IMR-90 (cell line): ENCODE results near the gene PRKAR2A. TPM values are rescaled to one million over a fixed set of nuclear protein-coding genes. Genes with fewer than 3 reads are reported as not detected.
A peak's percentile ranks its signal among the peaks of the same experiment; 100 is the strongest.

ENCODE experiments used
- ATAC-seq: fragments of 200-7000 bp; cut with Tn5 transposase; 2 replicates; pipeline ENCODE4 v1.9.1; 2020; ENCODE audit warnings: low read depth, mild to moderate bottlenecking, moderate library complexity
- Bru-seq: library from RNA; stranded (reverse); fragments of 400-500 nt; gene quantifications from one replicate; lab custom pipeline; 2021; lab: Mats Ljungman, UMichigan
- BruChase-seq, 2 experiments: library from RNA; stranded (reverse); fragments of 400-500 nt; gene quantifications; one replicate each; lab custom pipeline; 2021; lab: Mats Ljungman, UMichigan
- BruUV-seq: library from RNA; stranded (reverse); fragments of 400-500 nt; replicated peaks from 2 replicates; lab custom pipeline; 2021; lab: Mats Ljungman, UMichigan
- CTCF ChIA-PET: fragments of 300-600 bp; formaldehyde crosslinking; extraction: SDS; loops from one replicate; lab custom pipeline; 2021; ENCODE audit warnings: antibody characterized with exemption; lab: Yijun Ruan, JAX
- POLR2A ChIA-PET: fragments of 300-600 bp; sonication (Branson Sonifier 250); formaldehyde crosslinking; loops from one replicate; lab custom pipeline; 2022; ENCODE audit warnings: antibody characterized with exemption; ENCODE audit not compliant: unreplicated experiment; lab: Charles Lee
- DNase-seq: peaks from one replicate; pipeline ENCODE4 v3.0.0; 2013
- H2AFZ ChIP-seq: replicated peaks from 2 replicates; pipeline ENCODE3; 2013; ENCODE audit warnings: low read length, mild to moderate bottlenecking; ENCODE audit not compliant: poor library complexity
- H2AK5ac ChIP-seq: 2 replicates; pipeline ENCODE4 v1.6.1; 2013; ENCODE audit warnings: low read depth, low read length, inconsistent platforms
- H2AK9ac ChIP-seq: replicated peaks from 2 replicates; pipeline ENCODE3; 2013; ENCODE audit warnings: mild to moderate bottlenecking, low read depth, low read length, moderate library complexity; ENCODE audit not compliant: poor library complexity
- H2BK120ac ChIP-seq: 2 replicates; pipeline ENCODE4 v1.6.1; 2013; ENCODE audit warnings: low read depth, low read length, inconsistent platforms
- H2BK15ac ChIP-seq: 3 replicates; pipeline ENCODE4 v1.6.1; 2013; ENCODE audit warnings: low read depth, low read length, inconsistent platforms
- H2BK20ac ChIP-seq: 2 replicates; pipeline ENCODE4 v1.6.1; 2013; ENCODE audit warnings: low read depth, mild to moderate bottlenecking, inconsistent platforms, low read length, moderate library complexity
- H2BK5ac ChIP-seq: 2 replicates; pipeline ENCODE4 v1.6.1; 2013; ENCODE audit warnings: mild to moderate bottlenecking, low read depth, low read length, inconsistent platforms; ENCODE audit not compliant: poor library complexity, severe bottlenecking
- H3K14ac ChIP-seq: replicated peaks from 2 replicates; pipeline ENCODE4 v1.6.1; 2013; ENCODE audit warnings: low read depth, low read length, inconsistent platforms
- H3K18ac ChIP-seq: 2 replicates; pipeline ENCODE4 v1.6.1; 2013; ENCODE audit warnings: low read depth, low read length, control low read depth
- H3K23ac ChIP-seq: 2 replicates; pipeline ENCODE4 v1.6.1; 2013; ENCODE audit warnings: low read depth, low read length, inconsistent platforms
- H3K27ac ChIP-seq: 2 replicates; pipeline ENCODE4 v1.5.1; 2013; ENCODE audit warnings: mild to moderate bottlenecking, control low read depth, low read length; ENCODE audit not compliant: insufficient read depth
- H3K27me3 ChIP-seq: 2 replicates; pipeline ENCODE4 v1.6.1; 2013; ENCODE audit warnings: low read length; ENCODE audit not compliant: control insufficient read depth, insufficient read depth
- H3K36me3 ChIP-seq: 2 replicates; pipeline ENCODE4 v1.6.1; 2013; ENCODE audit warnings: low read length, mixed read lengths; ENCODE audit not compliant: control insufficient read depth, insufficient read depth
- H3K4ac ChIP-seq: 2 replicates; pipeline ENCODE4 v1.6.1; 2013; ENCODE audit warnings: low read depth, low read length, inconsistent platforms
- H3K4me1 ChIP-seq: 2 replicates; pipeline ENCODE4 v1.6.1; 2013; ENCODE audit warnings: low read length, mixed read lengths; ENCODE audit not compliant: control insufficient read depth, insufficient read depth
- H3K4me2 ChIP-seq: 2 replicates; pipeline ENCODE4 v1.6.1; 2013; ENCODE audit warnings: low read depth, mild to moderate bottlenecking, control low read depth, low read length, moderate library complexity
- H3K4me3 ChIP-seq: 2 replicates; pipeline ENCODE4 v1.5.1; 2013; ENCODE audit warnings: low read depth, mild to moderate bottlenecking, control low read depth, low read length, moderate library complexity; ENCODE audit not compliant: insufficient read depth
- H3K56ac ChIP-seq: 2 replicates; pipeline ENCODE4 v1.6.1; 2013; ENCODE audit warnings: low read length, inconsistent platforms; ENCODE audit not compliant: insufficient read depth; ENCODE audit errors: extremely low read depth
- H3K79me1 ChIP-seq, 2 experiments: 2 replicates each; pipeline ENCODE4 v1.6.1; 2013; ENCODE audit warnings: low read length in 2 of 2, inconsistent platforms in 1 of 2, low read depth in 1 of 2
- H3K9ac ChIP-seq: 2 replicates; pipeline ENCODE4 v1.6.1; 2013; ENCODE audit warnings: low read depth, low read length, control low read depth
- H3K9me1 ChIP-seq: 2 replicates; pipeline ENCODE4 v1.6.1; 2013; ENCODE audit warnings: low read length, inconsistent platforms; ENCODE audit not compliant: insufficient read depth
- H3K9me3 ChIP-seq: 2 replicates; pipeline ENCODE4 v1.6.1; 2013; ENCODE audit warnings: low read length; ENCODE audit not compliant: control insufficient read depth, insufficient read depth
- H4K20me1 ChIP-seq: 2 replicates; pipeline ENCODE4 v1.6.1; 2013; ENCODE audit warnings: low read length, inconsistent platforms; ENCODE audit not compliant: insufficient read depth
- H4K5ac ChIP-seq: 2 replicates; pipeline ENCODE4 v1.6.1; 2013; ENCODE audit warnings: mild to moderate bottlenecking, low read depth, low read length, control low read depth
- H4K8ac ChIP-seq, 2 experiments: 2 replicates each; pipeline ENCODE4 v1.6.1; 2013; ENCODE audit warnings: low read depth in 2 of 2, low read length in 2 of 2, control low read depth in 1 of 2, inconsistent platforms in 1 of 2
- H4K91ac ChIP-seq: 2 replicates; pipeline ENCODE4 v1.6.1; 2013; ENCODE audit warnings: low read depth, low read length, inconsistent platforms; ENCODE audit not compliant: insufficient read depth
- MAZ ChIP-seq: IDR thresholded peaks from 2 replicates; pipeline ENCODE4 v1.6.1; 2012; ENCODE audit warnings: low read depth, mild to moderate bottlenecking, low read length, improper control_type of control experiment, moderate library complexity, borderline replicate concordance
- MXI1 ChIP-seq: IDR thresholded peaks from 2 replicates; pipeline ENCODE4 v1.6.1; 2012; ENCODE audit warnings: low read depth, mild to moderate bottlenecking, low read length, moderate library complexity, borderline replicate concordance
- NFE2L2 ChIP-seq: fragments of 150-350 bp; IDR thresholded peaks from 2 replicates; pipeline ENCODE4 v1.6.1; 2016; ENCODE audit warnings: low read depth, mild to moderate bottlenecking, low read length
- POLR2A ChIP-seq: IDR thresholded peaks from 2 replicates; pipeline ENCODE4 v1.6.1; 2012; ENCODE audit warnings: mild to moderate bottlenecking, low read depth, low read length
- WGBS, 2 experiments: methylation state at CpG; one replicate each; pipeline versions ENCODE4 v1.1.5 to v1.1.7; 2013; ENCODE audit warnings: missing lambda C conversion rate in 2 of 2; ENCODE audit not compliant: insufficient read length in 1 of 2; ENCODE audit errors: extremely low coverage in 2 of 2; 5-methylcytosine and 5-hydroxymethylcytosine counted together
- dilution Hi-C: fragments of 300-500 bp; cut with HindIII; formaldehyde crosslinking; loops from one replicate; pipeline ENCODE4 v1.14.3; 2018; ENCODE audit warnings: low sequenced_read_pairs; ENCODE audit not compliant: unreplicated experiment
- in situ Hi-C: fragments of 300-500 bp; cut with MboI; formaldehyde crosslinking; loops from 3 replicates; pipeline ENCODE4 v1.14.3; 2019; ENCODE audit warnings: low sequenced_read_pairs, inconsistent platforms, mixed read lengths
- intact Hi-C: fragments of 100-400 bp; cut with micrococcal nuclease; formaldehyde crosslinking; loops from 2 replicates; pipeline ENCODE4 v1.10.0; 2022
- long read RNA-seq: library from polyadenylated mRNA; unstranded; transcript quantifications from one replicate; pipeline ENCODE4 v2.0.0, GENCODE V29; 2021; ENCODE audit not compliant: unreplicated experiment
- polyA plus RNA-seq, 3 experiments: library from polyadenylated mRNA; depleted of rRNA; stranded (reverse); fragments of >200 nt; gene quantifications; 2 replicates each; pipeline ENCODE4 v1.2.3, GENCODE V29; 2012; ENCODE audit warnings: low replicate concordance in 1 of 3
- total RNA-seq: library from RNA; depleted of rRNA; stranded (reverse); fragments of >200 nt; gene quantifications from 2 replicates; pipeline ENCODE4 v1.2.3, GENCODE V29; 2012; rRNA removed

PRKAR2A gene
- total RNA-seq, result 48.2 and 53.0 TPM in 2 replicates
- polyA plus RNA-seq (2012; rRNA removed), result 10.2 and 11.3 TPM in 2 replicates
- 28.4 and 59.3 TPM in 2 replicates for polyA plus RNA-seq (2012; cell fraction: cytosol; rRNA removed)
- 7.2 and 21.3 TPM in 2 replicates for polyA plus RNA-seq (2012; cell fraction: nucleus; rRNA removed; ENCODE audit: low replicate concordance)
- percentile 73 among the genes with signal in this experiment for Bru-seq, nascent RNA
- percentile 91 among the genes with signal in this experiment for BruChase-seq, experiment 1, labeled RNA remaining after a 6-hour chase
- percentile 78 among the genes with signal in this experiment for BruChase-seq, experiment 2, labeled RNA remaining after a 2-hour chase
- long read RNA-seq, full-length matches to known transcripts, result 14 of 30 reads
- long read RNA-seq, partial matches to known transcripts, result 9 of 30 reads
- long read RNA-seq, other reads (novel, unspliced or antisense), result 7 of 30 reads

- H4K91ac ChIP-seq, result no peak within 1 kb of the TSS; the same call in none of the 2 replicates
- H2AFZ ChIP-seq, result peak within 1 kb of the TSS; percentile 94
- no peaks in the 10 kb centered on the region for H3K27me3 ChIP-seq
- H3K79me1 ChIP-seq, result peaks cover 3 to 30% of the 10 kb centered on the region in 2 experiments; a peak in 3 of 4 replicates
- intact Hi-C loops (loop anchor here (2.0 to 10.0 kb wide), 4 partner anchors 21 to 1257 kb away; partner anchors contain the start of genes ARIH2 and QRICH1), in situ Hi-C loops (no loop called here), dilution Hi-C loops (no loop called here)
- no peak within 1 kb of the TSS for H2BK20ac ChIP-seq
- H3K56ac ChIP-seq, result peak within 1 kb of the TSS; percentile 37
- peak; percentile 83 for DNase-seq
- no peaks in the 10 kb centered on the region for H3K36me3 ChIP-seq
- H3K4me1 ChIP-seq, result peaks cover 5% of the 10 kb centered on the region
- ChIA-PET CTCF (interaction anchor here (0.8 kb wide), 1 partner anchor 29 kb away, joined by 5 read pairs; no protein-coding TSS in a partner anchor), POLR2A (interaction anchor here (0.6 kb wide), 1 partner anchor 37 kb away, joined by 3 read pairs; no protein-coding TSS in a partner anchor)
- H4K8ac ChIP-seq, result peak within 1 kb of the TSS; percentile 80 to 99
- peak within 1 kb of the TSS; percentile 79 for H3K14ac ChIP-seq
- peak within 1 kb of the TSS; percentile 88; the same call in 1 of the 2 replicates for H3K23ac ChIP-seq
- peak within 1 kb of the TSS; percentile 5; the same call in 1 of the 2 replicates for H3K18ac ChIP-seq
- BruUV-seq, result no TSS peak
- peak within 1 kb of the TSS; percentile 67 for H4K5ac ChIP-seq
- peaks cover 13% of the 10 kb centered on the region; the same call in 1 of the 2 replicates for H4K20me1 ChIP-seq
- WGBS, 2 experiments, result 4% methylated on average over 63 of the region's 81 CpGs; no CpG with 5 or more reads in 1 of the 2 experiments
- H3K4me2 ChIP-seq, result peak within 1 kb of the TSS; percentile 92
- TF ChIP-seq MAZ (peak; percentile 59; the same call in 1 of the 2 replicates), POLR2A (peak; percentile 61), MXI1 (peak; percentile 72; the same call in 1 of the 2 replicates), NFE2L2 (no peak)
- ATAC-seq, result peak; percentile 90
- H3K9ac ChIP-seq, result peak within 1 kb of the TSS; percentile 74
- H3K4me3 ChIP-seq, result peak within 1 kb of the TSS; percentile 87
- H2AK9ac ChIP-seq, result peak within 1 kb of the TSS; percentile 71
- H3K9me3 ChIP-seq, result no peaks in the 10 kb centered on the region
- peaks cover 16% of the 10 kb centered on the region for H3K9me1 ChIP-seq
- H2BK120ac ChIP-seq, result peak within 1 kb of the TSS; percentile 31; the same call in 1 of the 2 replicates
- peak within 1 kb of the TSS; percentile 70 for H2BK5ac ChIP-seq
- H2AK5ac ChIP-seq, result peak within 1 kb of the TSS; percentile 84
- peak within 1 kb of the TSS; percentile 71 for H3K4ac ChIP-seq
- H2BK15ac ChIP-seq, result no peak within 1 kb of the TSS
- H3K27ac ChIP-seq, result peak within 1 kb of the TSS; percentile 67
These were observed at the start of gene PRKAR2A for GRCh38 chr3:48847504-48848423. Gene PRKAR2A, minus strand, starts transcription at chr3:48847874. Its CDS starts 278 bp downstream, at chr3:48847596.
